ENCODE results near the gene LANCL3. TPM values are rescaled to one million over a fixed set of nuclear protein-coding genes. Genes with fewer than 3 reads are reported as not detected.

LANCL3 gene
- polyA plus RNA-seq, 3 donors, result 0.01 to 0.12 TPM; not detected in 1

DNA sequence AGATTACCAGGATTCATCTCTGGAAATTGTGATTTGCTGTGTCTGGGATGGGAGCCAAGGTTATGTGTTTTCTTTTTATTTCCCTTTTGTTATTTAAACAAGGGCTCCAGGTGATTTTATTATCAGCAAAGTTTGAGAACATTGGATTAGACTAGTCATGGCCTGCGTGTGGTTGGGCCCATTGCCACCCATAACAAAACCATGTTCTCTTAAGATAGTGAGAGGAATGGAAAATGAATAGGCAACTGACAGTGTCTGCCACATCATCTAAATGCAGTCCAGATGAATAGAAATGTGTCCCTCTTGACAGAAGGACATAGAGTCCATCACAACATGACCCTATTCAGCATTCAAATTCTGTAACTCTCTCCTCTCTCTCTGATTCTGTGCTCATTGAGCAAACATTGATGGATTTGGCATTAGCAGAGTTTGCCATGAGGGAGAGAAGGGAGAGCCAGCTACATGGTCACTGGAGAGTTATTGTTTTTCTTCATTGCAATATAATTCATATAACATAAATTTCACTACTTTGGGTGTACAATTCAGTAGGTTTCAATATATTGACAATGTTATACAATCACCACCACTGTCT, 125.8 kb downstream of the LANCL3 start:
- peaks cover 0 to 2% (median 0%) of the 10 kb centered on the region in 7 donors for H3K9me3 Mint-ChIP-seq
- H3K4me2 ChIP-seq (replicated peaks; ENCODE audit: extremely low read depth, low read length, poor library complexity, severe bottlenecking), result no peak overlapping the region
- H3K27ac Mint-ChIP-seq, result no peak overlapping the region
- TF ChIP-seq, protein P1, sequence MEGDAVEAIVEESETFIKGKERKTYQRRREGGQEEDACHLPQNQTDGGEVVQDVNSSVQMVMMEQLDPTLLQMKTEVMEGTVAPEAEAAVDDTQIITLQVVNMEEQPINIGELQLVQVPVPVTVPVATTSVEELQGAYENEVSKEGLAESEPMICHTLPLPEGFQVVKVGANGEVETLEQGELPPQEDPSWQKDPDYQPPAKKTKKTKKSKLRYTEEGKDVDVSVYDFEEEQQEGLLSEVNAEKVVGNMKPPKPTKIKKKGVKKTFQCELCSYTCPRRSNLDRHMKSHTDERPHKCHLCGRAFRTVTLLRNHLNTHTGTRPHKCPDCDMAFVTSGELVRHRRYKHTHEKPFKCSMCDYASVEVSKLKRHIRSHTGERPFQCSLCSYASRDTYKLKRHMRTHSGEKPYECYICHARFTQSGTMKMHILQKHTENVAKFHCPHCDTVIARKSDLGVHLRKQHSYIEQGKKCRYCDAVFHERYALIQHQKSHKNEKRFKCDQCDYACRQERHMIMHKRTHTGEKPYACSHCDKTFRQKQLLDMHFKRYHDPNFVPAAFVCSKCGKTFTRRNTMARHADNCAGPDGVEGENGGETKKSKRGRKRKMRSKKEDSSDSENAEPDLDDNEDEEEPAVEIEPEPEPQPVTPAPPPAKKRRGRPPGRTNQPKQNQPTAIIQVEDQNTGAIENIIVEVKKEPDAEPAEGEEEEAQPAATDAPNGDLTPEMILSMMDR (IDR thresholded peaks at IDR 0.05), result no peak
- no CpG with 5 or more reads among the region's 1 CpG for WGBS (ENCODE audit: insufficient coverage)
- H3K4me1 Mint-ChIP-seq, result no peaks in the 10 kb centered on the region
- intact Hi-C loops (cut with micrococcal nuclease), result no loop called here
- H4K20me1 ChIP-seq (ENCODE audit: insufficient read depth, low read length), result no peaks in the 10 kb centered on the region
- DNase-seq, result no peak
- no peaks in the 10 kb centered on the region for H3K36me3 Mint-ChIP-seq
- H3K9ac ChIP-seq (ENCODE audit: insufficient read depth, low read length, poor library complexity, severe bottlenecking), result no peak overlapping the region
- H3K4me3 Mint-ChIP-seq, result no peak overlapping the region
- H2AFZ ChIP-seq (ENCODE audit: insufficient read depth, low read depth, low read length, poor library complexity, severe bottlenecking), result no peak overlapping the region
- H3K79me2 ChIP-seq (ENCODE audit: insufficient read depth, low read length), result no peaks in the 10 kb centered on the region
- H3K27me3 ChIP-seq (ENCODE audit: control insufficient read depth in 2 of 2, insufficient read depth in 2 of 2, low read length in 2 of 2), result peaks cover 0 to 2% of the 10 kb centered on the region in 2 donors
- H3K9me3 ChIP-seq (replicated peaks in 1 of 2; ENCODE audit: control insufficient read depth in 1 of 2, insufficient read depth in 1 of 2, low read length in 2 of 2), result no peaks in the 10 kb centered on the region
- H3K4me3 ChIP-seq (replicated peaks in 1 of 3; ENCODE audit: low read depth in 2 of 3, low read length in 3 of 3), result no peak overlapping the region
- H3K27me3 Mint-ChIP-seq (ENCODE audit: low read depth in 3 of 3), result peaks cover 0 to 2% (median 1%) of the 10 kb centered on the region in 3 donors
- no peaks in the 10 kb centered on the region for H3K4me1 ChIP-seq (ENCODE audit: control insufficient read depth in 1 of 2, insufficient read depth in 2 of 2, low read length in 2 of 2)
- H3K27ac ChIP-seq (ENCODE audit: low read depth in 1 of 2, low read length in 2 of 2), result no peak overlapping the region
- H3K36me3 ChIP-seq (replicated peaks in 1 of 2; ENCODE audit: control insufficient read depth in 1 of 2, insufficient read depth in 2 of 2, low read length in 2 of 2), result no peaks in the 10 kb centered on the region

DNA sequence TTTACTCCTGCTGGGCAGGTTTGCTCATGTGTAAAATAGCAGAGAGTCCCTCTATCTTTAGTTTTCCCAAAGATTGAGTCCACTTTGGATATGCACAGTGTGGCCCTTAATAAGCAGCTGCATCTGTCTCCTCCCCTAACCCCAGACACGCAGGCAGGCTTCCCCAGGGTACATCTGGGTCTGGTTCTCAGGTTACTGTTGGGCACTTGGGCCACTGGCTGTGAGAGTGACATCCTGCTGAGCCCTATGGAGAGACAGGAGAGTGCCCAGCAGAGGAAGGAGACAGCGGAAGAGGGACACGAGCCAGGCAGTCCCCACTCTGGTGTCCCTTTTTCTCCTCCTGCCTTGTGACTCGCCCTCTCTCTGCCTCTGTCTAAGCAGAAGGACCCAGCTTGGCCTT, 130.1 kb downstream of the LANCL3 start:
- TF ChIP-seq, protein P1 (IDR thresholded peaks at IDR 0.05), result no peak
- no peaks in the 10 kb centered on the region for H3K79me2 ChIP-seq (ENCODE audit: insufficient read depth, low read length)
- no peak overlapping the region for H3K27ac ChIP-seq (ENCODE audit: low read depth in 1 of 2, low read length in 2 of 2)
- Mint-ChIP-seq H3K4me3 (no peak overlapping the region), H3K27me3 (ENCODE audit: low read depth in 3 of 3) (peaks cover 2 to 4% (median 3%) of the 10 kb centered on the region in 3 donors), H3K36me3 (no peaks in the 10 kb centered on the region), H3K4me1 (no peaks in the 10 kb centered on the region), H3K9me3 (peaks cover 0 to 4% (median 0%) of the 10 kb centered on the region in 7 donors), H3K27ac (no peak overlapping the region)
- DNase-seq, result no peak
- no peaks in the 10 kb centered on the region for H3K27me3 ChIP-seq (ENCODE audit: control insufficient read depth in 2 of 2, insufficient read depth in 2 of 2, low read length in 2 of 2)
- no peaks in the 10 kb centered on the region for H3K9me3 ChIP-seq (replicated peaks in 1 of 2; ENCODE audit: control insufficient read depth in 1 of 2, insufficient read depth in 1 of 2, low read length in 2 of 2)
- H3K36me3 ChIP-seq (replicated peaks in 1 of 2; ENCODE audit: control insufficient read depth in 1 of 2, insufficient read depth in 2 of 2, low read length in 2 of 2), result no peaks in the 10 kb centered on the region
- no peaks in the 10 kb centered on the region for H4K20me1 ChIP-seq (ENCODE audit: insufficient read depth, low read length)
- no peak overlapping the region for H2AFZ ChIP-seq (ENCODE audit: insufficient read depth, low read depth, low read length, poor library complexity, severe bottlenecking)
- H3K4me2 ChIP-seq (replicated peaks; ENCODE audit: extremely low read depth, low read length, poor library complexity, severe bottlenecking), result no peak overlapping the region
- H3K9ac ChIP-seq (ENCODE audit: insufficient read depth, low read length, poor library complexity, severe bottlenecking), result no peak overlapping the region
- no peaks in the 10 kb centered on the region for H3K4me1 ChIP-seq (ENCODE audit: control insufficient read depth in 1 of 2, insufficient read depth in 2 of 2, low read length in 2 of 2)
- intact Hi-C loops (cut with micrococcal nuclease), result no loop called here
- 100% methylated on average over 2 of the region's 4 CpGs for WGBS (ENCODE audit: insufficient coverage)
- no peak overlapping the region for H3K4me3 ChIP-seq (replicated peaks in 1 of 3; ENCODE audit: low read depth in 2 of 3, low read length in 3 of 3)
